ENCODE measurements around the gene GLRX5.
"Not testable (repeated sequence)": the region's sequence is repeated elsewhere in the genome, so short reads cannot be mapped to it uniquely, and the experiment has no call there.

The GLRX5 gene

GRCh38 chr14:95499354-95499750 lies 35.5 kb upstream of the GLRX5 start:
- DNase-seq = no peak

- DNase-seq = no peak
These were observed 34.6 kb upstream of the GLRX5 start for GRCh38 chr14:95500201-95500681.

- DNase-seq = no peak
These were observed 34.0 kb upstream of the GLRX5 start for GRCh38 chr14:95500772-95501401.

- no peak for DNase-seq
These were observed 32.4 kb upstream of the GLRX5 start for GRCh38 chr14:95502381-95502950.

GRCh38 chr14:95503365-95504134 lies 31.3 kb upstream of the GLRX5 start:
- no peak for DNase-seq

- no peak for DNase-seq
These were observed 30.5 kb upstream of the GLRX5 start for GRCh38 chr14:95504135-95505029.

- no peak for DNase-seq
These were observed 29.7 kb upstream of the GLRX5 start for GRCh38 chr14:95505030-95505589.

- DNase-seq = no peak
These were observed 27.7 kb upstream of the GLRX5 start for GRCh38 chr14:95507174-95507573.

- DNase-seq = no peak
These were observed 27.1 kb upstream of the GLRX5 start for GRCh38 chr14:95507701-95508103.

GRCh38 chr14:95508377-95508776 lies 26.5 kb upstream of the GLRX5 start:
- DNase-seq = no peak

- no peak for DNase-seq
These were observed 25.4 kb upstream of the GLRX5 start for GRCh38 chr14:95509495-95509894.

- not testable (repeated sequence) for DNase-seq
These were observed 24.5 kb upstream of the GLRX5 start for GRCh38 chr14:95510344-95510743.

GRCh38 chr14:95510804-95511203 lies 24.0 kb upstream of the GLRX5 start:
- DNase-seq = no peak

- no peak for DNase-seq
These were observed 23.2 kb upstream of the GLRX5 start for GRCh38 chr14:95511687-95512086.

- no peak for DNase-seq
These were observed 21.6 kb upstream of the GLRX5 start for GRCh38 chr14:95513291-95513690.

- peak; percentile 92 for DNase-seq
These were observed 20.4 kb upstream of the GLRX5 start for GRCh38 chr14:95514131-95515079.

- DNase-seq = no peak
These were observed 19.8 kb upstream of the GLRX5 start for GRCh38 chr14:95515080-95515489.

GRCh38 chr14:95515596-95516552 lies 19.0 kb upstream of the GLRX5 start:
- DNase-seq = no peak

GRCh38 chr14:95516554-95517181 lies 18.2 kb upstream of the GLRX5 start, which contains the start of gene SYNE3:
SYNE3 (minus strand) TSS chr14:95516650; CDS start chr14:95475821, 40,829 bp downstream.
- DNase-seq = no peak
